GM19468 (cell line): ENCODE data around the gene SORL1.
"Not testable (repeated sequence)": the region's sequence is repeated elsewhere in the genome, so short reads cannot be mapped to it uniquely, and the experiment has no call there.

Experiments
- ATAC-seq: cut with Tn5 transposase; IDR thresholded peaks from one replicate; pipeline ENCODE4 v1.9.1; 2021; ENCODE audit warnings: mild to moderate bottlenecking, moderate library complexity, moderate number of reproducible peaks; ENCODE audit not compliant: unreplicated experiment; ENCODE audit errors: extremely low read depth

The SORL1 gene, protein sequence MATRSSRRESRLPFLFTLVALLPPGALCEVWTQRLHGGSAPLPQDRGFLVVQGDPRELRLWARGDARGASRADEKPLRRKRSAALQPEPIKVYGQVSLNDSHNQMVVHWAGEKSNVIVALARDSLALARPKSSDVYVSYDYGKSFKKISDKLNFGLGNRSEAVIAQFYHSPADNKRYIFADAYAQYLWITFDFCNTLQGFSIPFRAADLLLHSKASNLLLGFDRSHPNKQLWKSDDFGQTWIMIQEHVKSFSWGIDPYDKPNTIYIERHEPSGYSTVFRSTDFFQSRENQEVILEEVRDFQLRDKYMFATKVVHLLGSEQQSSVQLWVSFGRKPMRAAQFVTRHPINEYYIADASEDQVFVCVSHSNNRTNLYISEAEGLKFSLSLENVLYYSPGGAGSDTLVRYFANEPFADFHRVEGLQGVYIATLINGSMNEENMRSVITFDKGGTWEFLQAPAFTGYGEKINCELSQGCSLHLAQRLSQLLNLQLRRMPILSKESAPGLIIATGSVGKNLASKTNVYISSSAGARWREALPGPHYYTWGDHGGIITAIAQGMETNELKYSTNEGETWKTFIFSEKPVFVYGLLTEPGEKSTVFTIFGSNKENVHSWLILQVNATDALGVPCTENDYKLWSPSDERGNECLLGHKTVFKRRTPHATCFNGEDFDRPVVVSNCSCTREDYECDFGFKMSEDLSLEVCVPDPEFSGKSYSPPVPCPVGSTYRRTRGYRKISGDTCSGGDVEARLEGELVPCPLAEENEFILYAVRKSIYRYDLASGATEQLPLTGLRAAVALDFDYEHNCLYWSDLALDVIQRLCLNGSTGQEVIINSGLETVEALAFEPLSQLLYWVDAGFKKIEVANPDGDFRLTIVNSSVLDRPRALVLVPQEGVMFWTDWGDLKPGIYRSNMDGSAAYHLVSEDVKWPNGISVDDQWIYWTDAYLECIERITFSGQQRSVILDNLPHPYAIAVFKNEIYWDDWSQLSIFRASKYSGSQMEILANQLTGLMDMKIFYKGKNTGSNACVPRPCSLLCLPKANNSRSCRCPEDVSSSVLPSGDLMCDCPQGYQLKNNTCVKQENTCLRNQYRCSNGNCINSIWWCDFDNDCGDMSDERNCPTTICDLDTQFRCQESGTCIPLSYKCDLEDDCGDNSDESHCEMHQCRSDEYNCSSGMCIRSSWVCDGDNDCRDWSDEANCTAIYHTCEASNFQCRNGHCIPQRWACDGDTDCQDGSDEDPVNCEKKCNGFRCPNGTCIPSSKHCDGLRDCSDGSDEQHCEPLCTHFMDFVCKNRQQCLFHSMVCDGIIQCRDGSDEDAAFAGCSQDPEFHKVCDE (N-terminal part only)

DNA sequence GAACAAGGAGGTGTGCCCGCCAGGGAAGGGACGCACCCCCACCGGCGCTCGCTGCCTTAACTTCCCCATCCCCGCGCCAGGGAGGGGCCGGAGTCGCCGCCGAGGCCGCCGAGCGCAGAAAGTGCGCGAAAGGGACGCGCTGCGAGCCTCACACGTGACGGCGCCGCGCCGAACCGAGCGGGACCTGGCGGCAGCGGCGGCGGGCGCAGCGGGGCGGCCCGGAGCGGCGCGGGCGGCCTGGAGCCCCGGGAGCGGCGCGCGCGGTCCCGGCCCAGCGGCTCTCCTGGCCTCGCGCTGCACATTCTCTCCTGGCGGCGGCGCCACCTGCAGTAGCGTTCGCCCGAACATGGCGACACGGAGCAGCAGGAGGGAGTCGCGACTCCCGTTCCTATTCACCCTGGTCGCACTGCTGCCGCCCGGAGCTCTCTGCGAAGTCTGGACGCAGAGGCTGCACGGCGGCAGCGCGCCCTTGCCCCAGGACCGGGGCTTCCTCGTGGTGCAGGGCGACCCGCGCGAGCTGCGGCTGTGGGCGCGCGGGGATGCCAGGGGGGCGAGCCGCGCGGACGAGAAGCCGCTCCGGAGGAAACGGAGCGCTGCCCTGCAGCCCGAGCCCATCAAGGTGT lies at the start of gene SORL1:
SORL1 (plus strand) TSS at position 329 of the 623 bp plus-strand sequence; CDS start at position 347, 18 bp downstream.
- ATAC-seq: no peak

DNA sequence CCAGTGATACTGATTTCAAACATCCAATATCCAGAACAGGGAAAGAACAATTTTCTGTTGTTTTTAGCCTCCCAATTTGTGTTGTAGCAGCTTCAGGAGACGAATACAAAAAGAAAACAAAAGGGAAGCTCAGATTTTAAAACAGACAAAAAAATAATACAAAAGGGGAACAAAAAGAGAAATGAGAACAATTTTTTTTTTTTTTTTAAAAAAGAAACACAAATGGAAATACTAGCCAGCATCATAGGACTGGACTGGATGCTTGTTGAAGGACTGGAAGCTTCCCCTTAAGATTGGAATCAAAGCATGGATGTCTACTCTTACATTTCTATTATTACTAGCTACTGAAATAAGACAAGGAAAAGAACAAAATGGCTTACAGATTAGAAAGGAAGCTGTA lies 46.5 kb upstream of the SORL1 start:
- no peak for ATAC-seq

DNA sequence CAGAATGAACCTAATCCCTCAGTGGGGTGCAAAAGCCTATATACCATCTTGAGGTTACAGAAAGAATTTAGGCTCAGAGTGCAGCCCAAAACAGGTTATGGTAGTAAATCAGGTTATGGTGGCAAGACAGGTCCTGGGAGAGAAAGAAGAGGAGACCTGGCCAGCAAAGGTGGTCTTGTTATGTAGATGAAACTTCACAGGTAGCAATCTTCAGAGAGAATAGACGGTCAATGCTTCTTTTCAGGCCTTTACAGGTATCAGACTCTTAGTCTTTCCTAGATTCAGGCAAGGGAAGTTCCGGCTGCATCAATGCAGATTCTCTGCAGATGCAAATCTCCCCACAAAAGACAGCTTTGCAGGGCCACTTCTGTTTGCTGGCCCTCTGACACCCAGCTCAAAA lies 45.8 kb upstream of the SORL1 start:
- no peak for ATAC-seq

DNA sequence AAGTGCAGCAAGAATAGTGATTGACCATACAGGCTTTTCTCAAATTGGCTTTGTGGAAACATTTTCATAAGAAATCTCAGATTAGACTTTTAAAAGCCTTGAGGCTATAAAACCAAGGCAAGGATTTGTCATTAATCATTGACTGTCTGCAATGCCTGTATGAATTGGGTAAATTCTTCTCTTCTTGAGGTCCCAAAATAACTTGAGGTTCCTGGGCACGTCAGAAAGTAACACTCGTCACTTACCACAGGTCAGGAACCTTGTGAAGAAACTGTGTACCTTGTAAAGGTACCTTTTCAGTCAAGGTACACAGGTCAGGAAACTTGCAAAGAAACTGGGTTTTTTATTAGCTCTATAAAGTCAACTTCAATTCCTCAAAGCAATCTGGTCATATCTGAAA lies 43.3 kb upstream of the SORL1 start:
- ATAC-seq: no peak

DNA sequence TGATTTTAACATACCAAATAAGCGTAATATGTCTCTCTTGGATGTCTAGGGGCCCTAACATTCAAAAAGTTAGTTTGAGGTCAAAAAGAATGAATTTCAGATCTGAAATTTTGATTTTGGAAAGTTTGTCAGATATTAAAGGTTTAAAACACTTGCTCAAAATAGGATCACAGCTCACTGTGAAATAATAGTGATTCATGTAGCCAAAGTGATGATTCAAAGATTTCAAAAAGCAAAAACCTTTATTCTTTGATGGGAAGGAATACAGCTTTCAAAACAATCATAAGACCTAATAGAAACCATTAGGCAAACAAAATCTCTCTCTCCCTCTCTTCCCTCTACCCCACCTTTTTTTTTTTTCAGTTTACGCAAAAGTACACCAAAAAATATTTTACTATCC lies 42.1 kb upstream of the SORL1 start:
- not testable (repeated sequence) for ATAC-seq

DNA sequence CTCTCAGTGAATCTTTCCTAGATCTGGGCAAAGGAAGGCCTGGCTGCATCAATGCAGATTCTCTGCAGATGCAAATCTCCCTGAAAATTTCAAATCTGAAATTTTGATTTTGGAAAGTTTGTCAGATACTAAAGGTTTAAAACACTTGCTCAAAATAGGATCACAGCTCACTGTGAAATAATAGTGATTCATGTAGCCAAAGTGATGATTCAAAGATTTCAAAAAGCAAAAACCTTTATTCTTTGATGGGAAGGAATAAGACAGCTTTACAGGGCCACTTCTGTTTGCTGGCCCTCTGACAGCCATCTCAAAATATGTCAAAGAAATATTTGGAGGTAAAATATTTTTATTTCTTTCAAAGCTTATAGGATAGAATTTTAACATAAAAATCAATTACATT lies 40.8 kb upstream of the SORL1 start:
- not testable (repeated sequence) for ATAC-seq

DNA sequence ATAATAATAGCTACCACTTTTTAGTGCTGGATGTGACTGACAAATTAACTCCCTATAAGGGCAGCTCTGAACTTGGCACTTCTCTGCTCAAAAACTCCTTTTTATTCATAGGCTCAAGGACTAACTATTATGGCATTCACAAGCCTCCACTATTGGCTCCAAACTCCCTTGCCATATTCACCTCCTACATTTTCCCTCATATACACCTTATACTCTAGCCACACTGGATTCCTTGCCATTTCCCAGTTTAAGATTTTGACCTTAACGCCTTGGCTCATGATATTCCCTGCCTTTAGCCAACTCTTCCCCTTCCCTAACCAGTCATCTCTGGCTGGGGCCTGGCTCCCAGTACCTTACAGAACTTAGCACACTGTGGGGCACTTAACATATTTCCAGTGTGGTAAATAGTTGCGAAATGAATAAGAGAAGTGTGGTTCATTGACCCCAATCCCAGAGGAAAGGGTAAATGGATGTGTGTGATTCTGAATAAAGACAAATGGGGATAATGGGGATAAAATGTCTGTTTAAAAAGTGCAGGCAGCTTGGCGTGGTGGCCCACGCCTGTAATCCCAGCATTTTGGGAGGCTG lies 40.0 kb upstream of the SORL1 start:
- no peak for ATAC-seq

DNA sequence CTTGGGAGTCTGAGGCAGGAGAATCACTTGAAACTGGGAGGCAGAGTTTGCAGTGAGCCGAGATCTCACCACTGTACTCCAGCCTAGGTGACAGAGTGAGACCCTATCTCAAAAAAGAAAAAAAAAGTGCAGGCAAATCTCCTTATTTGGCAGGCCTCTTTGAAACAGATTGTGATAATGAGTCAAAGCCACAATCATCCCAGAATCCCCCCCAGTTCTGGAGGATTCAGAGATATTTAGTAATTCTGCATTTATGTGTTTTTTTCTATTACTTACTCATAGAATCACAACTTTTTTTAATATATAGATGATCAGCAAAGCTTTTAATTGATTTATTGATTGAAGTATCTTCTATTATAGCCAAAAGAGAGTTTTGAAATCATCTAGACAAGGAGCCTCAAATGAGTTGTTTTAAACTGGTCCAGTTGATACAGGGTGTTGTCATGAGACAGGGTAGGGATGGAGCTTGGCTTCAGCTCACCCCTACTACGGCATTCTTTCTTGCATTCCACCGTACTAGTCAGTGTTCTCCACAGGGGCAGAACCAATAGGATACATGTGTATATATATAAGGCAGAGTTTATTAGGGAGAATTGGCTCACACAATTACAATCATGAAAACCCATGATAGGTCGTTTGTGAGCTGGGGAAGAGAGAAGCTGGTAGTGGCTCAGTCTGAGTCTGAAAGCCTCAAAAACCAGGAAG lies 39.3 kb upstream of the SORL1 start:
- ATAC-seq: no peak

DNA sequence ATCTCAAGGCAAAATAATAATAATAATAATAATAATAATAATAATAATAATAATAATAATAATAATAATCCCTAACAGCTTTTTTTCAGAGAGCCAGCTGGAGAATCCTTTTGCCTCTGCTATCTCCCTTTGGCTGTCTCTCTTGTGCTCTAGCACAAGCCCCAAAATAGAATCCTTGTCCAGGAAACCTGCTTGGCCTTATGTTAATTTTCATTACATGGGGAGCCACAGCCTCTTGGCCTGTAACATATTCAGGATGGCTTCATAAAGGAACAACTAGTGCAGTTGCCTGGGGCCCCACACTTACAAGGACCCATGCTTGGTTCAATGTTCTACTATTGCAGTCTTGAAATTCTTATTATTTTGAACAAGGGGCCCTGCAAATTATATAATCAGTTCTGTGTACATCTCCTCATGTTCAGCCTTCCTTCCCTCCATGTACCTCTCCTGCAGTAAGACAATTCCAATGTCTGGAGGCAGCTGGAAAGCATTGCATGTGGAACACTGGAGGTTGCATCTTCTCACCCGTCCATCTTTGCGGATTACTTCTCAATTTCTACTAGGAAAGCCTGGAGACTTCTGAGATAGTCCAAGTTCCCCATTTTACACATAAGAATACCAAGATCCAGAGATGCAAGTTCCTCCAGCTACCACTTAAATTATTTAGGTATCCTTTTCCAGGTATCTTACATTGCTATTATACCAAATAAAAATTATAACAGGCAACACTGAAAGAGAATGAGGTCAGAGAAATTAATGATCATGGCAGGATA lies 37.8 kb upstream of the SORL1 start:
- ATAC-seq: no peak

DNA sequence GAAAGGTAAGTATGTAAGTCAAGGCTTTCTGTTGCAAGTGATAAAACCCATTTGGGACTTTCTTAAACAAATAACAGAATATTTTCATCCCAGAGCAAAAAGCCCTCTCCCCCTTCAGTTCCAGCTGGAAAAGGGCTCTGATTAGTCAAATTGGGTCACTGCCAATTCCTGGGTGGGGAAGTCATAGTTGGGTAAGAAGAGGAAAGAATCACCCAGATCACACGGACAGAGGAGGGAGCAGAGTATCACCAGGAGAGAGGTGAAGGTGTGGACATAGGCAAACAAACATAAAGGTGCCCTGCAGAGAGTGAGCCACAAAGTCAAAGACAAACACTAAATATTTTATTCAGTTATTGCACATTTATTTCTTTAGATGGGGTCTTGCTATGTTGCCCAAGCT lies 36.3 kb upstream of the SORL1 start:
- no peak for ATAC-seq

DNA sequence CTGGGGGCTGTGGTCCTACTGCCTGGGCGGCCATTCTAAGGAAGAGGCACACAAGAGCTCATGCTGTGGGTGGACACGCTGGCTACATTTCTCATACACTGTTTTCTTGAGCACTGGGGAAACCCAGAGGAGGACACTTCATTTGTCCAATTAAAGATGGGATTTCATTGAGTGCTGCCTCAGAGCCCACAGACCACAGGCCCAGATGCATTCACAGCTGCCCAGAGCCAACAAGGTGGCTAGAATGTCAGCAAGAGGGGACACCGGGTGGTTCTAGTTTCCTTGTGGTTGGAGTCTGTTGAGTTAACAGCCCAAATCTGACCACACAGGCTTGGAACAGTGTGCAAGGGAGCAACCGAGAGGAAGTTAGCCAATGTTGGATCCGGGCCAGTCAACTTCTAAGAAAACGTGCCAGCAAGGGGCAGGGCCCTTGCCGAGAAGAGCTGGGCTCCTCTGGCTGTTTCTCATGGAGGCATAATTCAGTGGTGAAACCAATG lies 35.0 kb upstream of the SORL1 start:
- ATAC-seq: peak; percentile 75

DNA sequence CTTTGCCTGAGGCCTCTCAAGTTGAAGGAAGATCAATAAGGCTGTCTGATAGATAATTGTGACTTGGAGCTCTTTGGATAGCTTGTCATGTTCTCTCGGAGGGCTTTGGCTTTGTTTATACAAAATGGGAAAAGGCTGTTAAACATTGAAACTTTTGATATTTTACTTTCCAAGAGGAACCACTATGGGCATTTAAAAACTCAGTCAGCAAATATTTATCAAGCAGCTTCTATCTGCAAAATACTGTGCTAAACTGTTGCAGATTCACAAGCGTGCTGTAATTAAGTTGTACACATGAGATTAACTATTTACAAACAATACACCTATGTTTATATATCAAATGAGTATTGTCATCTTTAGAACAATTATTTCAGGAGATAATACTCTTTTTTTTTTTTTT lies 34.5 kb upstream of the SORL1 start:
- no peak for ATAC-seq

DNA sequence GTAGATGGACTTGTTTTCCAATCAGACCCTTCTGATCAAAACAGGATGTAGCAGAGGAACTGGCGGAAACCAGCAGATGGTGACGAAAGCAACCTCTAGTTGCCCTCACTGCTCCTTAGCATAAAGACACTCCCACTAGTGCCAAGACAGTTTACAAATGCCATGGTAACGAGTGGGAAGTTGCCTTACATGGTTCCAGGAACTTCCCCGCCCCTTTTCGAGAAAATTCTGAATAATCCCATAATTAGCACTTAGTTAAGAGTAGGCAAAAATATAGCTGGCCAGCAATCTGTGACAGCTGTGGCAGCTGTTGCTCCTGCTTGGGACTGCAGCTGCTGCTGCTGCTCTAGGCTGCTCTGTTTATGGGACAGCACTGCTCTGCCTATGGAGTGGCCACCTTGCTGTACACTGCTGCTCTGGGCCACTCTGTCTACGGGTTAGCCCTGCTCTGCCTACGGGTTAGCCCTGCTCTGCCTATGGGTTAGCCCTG lies 33.4 kb upstream of the SORL1 start:
- ATAC-seq: no peak

DNA sequence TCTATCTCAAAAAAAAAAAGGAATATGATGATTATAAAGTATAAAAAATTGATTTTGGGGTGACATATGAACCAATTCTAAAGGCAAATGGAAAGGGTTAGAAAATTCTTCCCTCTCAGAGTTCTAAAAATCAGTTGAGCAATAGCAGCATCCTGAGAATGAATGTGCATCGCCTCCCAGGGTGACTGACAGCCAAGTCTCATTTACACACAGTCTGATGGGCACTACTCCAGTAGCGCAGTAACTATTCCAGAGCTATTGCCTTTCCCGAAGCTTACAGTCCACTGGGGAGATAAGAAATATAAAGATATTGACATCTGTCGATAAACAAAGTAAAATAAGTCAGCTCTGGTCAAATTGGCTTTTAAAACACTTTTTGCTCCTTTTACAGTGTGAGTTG lies 32.3 kb upstream of the SORL1 start:
- no peak for ATAC-seq

DNA sequence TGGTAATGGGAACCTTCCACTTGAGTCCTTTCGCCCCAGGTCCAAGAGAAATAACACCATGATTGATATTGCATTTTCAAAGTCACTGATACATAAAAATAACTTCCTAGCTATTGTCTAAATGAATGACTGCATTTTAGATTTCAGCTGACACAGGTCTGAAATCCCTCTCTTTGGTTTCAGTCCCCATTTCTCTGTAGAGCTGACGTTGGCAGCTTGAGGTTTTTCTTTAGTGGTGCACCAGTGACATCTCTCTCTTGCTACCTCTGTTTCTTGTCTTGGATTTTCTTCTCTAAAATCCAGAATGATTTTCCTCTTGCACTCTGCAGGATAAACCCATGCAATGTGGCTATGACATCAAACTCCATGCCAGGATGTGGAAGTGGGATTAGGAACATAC lies 31.7 kb upstream of the SORL1 start:
- ATAC-seq: no peak

DNA sequence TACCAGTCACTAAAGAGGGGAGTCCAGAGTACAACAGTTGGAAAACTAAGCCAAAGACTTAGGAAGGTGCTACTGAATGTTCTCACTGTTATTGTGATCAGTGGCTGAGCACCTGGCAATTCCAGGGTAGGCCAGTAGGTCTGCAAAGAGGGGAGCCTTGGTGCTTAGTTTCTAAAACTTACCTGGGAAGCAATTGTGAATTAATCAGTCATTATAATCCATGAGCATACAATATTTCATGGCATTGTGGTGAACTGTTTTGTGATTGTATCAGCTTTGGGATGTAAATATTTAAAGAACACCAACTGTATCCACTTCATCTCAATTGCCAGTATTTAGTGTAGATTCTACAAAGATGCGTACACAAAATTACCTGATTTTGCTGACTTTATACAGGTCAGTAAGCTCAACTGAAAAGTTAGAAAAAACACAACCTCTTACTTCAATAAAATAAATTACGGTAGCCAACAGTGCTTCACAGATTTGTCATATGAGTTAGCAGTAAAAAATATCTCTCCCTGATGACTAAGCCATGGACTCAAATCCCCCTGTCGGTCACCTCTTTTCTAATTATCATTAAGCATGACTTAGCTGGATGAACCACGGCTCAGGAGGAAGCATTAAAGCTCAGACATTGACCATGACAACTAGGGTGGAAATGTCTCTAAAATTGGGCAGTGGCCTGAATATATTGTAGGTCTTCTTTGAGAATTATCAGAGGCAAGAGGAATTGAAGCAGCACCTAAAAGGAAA lies 30.8 kb upstream of the SORL1 start:
- no peak for ATAC-seq

DNA sequence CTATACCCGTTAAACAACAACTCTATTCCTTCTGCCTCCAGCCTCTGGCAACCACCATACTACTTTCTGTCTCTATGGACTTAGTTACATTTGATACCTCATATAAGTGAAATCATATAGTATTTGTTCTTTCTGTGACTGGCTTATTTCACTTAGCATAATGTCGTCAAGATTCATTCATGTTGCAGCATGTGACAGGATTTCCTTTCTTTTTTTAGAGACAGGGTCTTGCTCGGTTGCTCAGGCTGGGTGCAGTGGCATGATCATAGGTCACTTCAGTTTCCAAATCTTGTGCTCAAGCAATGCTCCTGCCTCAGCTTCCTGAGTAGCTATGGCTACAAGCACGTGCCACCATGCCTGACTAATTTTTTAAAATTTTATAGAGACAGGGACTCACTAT lies 29.4 kb upstream of the SORL1 start:
- peak; percentile 56 for ATAC-seq
